GM21576 (cell line): ENCODE results near the gene YOD1.
A peak's percentile ranks its signal among the peaks of the same experiment; 100 is the strongest.

Source experiments
- ATAC-seq: cut with Tn5 transposase; IDR thresholded peaks from one replicate; pipeline ENCODE4 v1.9.1; 2021; ENCODE audit warnings: mild to moderate bottlenecking, moderate library complexity; ENCODE audit not compliant: unreplicated experiment

Gene YOD1

GRCh38 chr1:207073906-207074820 is 23.2 kb upstream of the YOD1 start:
- ATAC-seq: no peak

GRCh38 chr1:207072233-207072632 is 21.2 kb upstream of the YOD1 start:
- ATAC-seq: no peak

- ATAC-seq: no peak
These were observed 20.4 kb upstream of the YOD1 start for GRCh38 chr1:207071426-207071825.

- no peak for ATAC-seq
These were observed 19.8 kb upstream of the YOD1 start for GRCh38 chr1:207070811-207071210.

- ATAC-seq: peak; percentile 59
These were observed 19.0 kb upstream of the YOD1 start for GRCh38 chr1:207069858-207070506.

GRCh38 chr1:207069061-207069460 is 18.1 kb upstream of the YOD1 start:
- no peak for ATAC-seq

GRCh38 chr1:207067665-207068064 is 16.7 kb upstream of the YOD1 start:
- no peak for ATAC-seq

GRCh38 chr1:207067185-207067584 is 16.2 kb upstream of the YOD1 start:
- ATAC-seq: no peak

- ATAC-seq: no peak
These were observed 13.6 kb upstream of the YOD1 start for GRCh38 chr1:207064561-207064960.

- no peak for ATAC-seq
These were observed 12.0 kb upstream of the YOD1 start for GRCh38 chr1:207063014-207063413.

GRCh38 chr1:207062058-207062457 is 11.1 kb upstream of the YOD1 start:
- no peak for ATAC-seq

GRCh38 chr1:207060596-207060995 is 9.6 kb upstream of the YOD1 start:
- no peak for ATAC-seq

- ATAC-seq: no peak
These were observed 8.9 kb upstream of the YOD1 start for GRCh38 chr1:207059881-207060280.

GRCh38 chr1:207058878-207059867 is 8.2 kb upstream of the YOD1 start:
- no peak for ATAC-seq

GRCh38 chr1:207058252-207058651 is 7.2 kb upstream of the YOD1 start:
- ATAC-seq: no peak

GRCh38 chr1:207056673-207057072 is 5.7 kb upstream of the YOD1 start:
- no peak for ATAC-seq

GRCh38 chr1:207055386-207056001 is 4.5 kb upstream of the YOD1 start:
- ATAC-seq: no peak

- ATAC-seq: no peak
These were observed 3.5 kb upstream of the YOD1 start for GRCh38 chr1:207054491-207054890.

GRCh38 chr1:207052911-207053769 is 2.1 kb upstream of the YOD1 start, which contains the start of gene PFKFB2:
Gene PFKFB2, plus strand, starts transcription at chr1:207053275. Its CDS starts 1,443 bp downstream, at chr1:207054718.
- ATAC-seq: peak; percentile 72
